HG02884 (cell line): Measurements from ENCODE around the gene DSCAM.
"Not testable (repeated sequence)": the region's sequence is repeated elsewhere in the genome, so short reads cannot be mapped to it uniquely, and the experiment has no call there.

Experiments used
- ATAC-seq: cut with Tn5 transposase; IDR thresholded peaks from one replicate; pipeline ENCODE4 v1.9.1; 2021; ENCODE audit warnings: mild to moderate bottlenecking, moderate library complexity; ENCODE audit not compliant: unreplicated experiment

Gene DSCAM

GRCh38 chr21:40074198-40074597, 772.8 kb downstream of the DSCAM start:
- ATAC-seq: no peak

DNA sequence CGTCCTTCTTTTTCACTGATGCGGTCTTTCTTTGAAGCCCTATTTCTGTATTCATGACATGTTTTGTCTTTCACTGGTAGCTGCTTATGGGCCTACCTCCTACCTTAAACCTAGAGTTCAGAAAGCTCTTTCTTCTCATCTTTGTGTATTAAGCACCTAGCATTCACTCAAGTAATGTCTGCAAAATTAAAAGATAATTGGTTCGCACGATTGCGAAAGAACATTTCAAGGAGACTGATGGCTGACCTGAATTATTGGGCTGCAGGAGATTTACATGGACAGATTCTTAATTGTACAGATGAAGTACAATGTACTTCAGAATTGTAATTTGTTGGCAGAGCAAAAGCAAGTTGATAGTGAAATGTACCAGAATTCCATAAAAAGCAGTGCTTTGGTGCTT, 773.3 kb downstream of the DSCAM start:
- ATAC-seq: no peak

- no peak for ATAC-seq
Observed at GRCh38 chr21:40070871-40071270, 776.1 kb downstream of the DSCAM start.

DNA sequence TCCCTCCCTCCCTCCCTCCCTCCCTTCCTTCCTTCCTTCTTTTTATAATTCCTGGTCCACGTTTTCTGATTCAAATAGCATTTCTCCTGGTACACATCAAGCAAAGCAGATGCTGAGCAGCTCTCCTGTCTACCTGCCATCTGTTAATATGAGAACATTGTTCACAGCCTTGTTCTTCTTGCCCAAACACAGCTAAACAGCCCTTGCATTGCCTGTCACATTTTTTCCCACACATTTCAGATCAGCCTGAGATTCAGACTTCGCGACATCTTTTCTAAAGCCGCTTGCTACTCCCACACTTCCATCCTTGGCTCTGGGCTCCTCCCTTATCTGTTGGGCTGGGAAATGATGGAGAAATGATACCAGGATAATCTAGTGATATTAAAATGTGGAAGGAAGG, 779.2 kb downstream of the DSCAM start:
- no peak for ATAC-seq

DNA sequence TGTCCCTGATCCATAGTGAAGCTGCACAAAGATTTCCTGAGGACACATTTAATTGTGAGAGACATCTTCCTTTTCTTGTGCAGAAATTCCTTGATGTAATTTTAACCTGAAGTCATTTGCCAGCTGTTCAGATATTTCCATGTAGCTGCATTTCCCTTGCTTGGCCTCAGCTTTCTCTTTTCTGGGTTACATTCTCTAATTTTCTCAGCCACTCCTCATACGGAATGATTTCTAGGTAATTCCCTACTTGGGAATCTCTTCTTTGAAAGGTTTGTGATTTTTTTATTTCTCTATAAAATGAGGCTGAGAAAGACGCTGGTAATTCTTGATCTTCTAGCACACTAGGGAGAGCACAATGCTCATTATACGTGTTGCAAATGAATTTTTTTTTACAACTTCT, 780.7 kb downstream of the DSCAM start:
- no peak for ATAC-seq

- no peak for ATAC-seq
Observed at GRCh38 chr21:40060083-40060677, 786.8 kb downstream of the DSCAM start.

DNA sequence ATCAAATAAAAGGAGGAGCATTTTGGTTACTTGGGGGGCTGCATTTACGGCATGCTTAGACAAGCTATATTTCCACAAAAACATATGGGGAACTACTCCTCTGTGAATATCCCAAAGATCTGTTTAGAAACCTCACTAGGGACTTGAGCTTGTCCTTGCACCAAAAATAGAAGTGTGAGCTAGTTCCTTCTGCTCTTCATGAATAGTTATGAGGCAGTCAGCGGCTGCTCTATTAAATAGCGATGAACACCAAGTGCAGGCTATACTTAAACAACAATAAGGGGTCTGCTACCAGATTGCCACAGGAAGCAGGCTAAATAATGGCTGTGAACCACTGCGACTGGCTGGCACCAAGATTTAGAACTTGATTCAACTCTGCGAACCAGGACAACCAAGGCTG, 789.6 kb downstream of the DSCAM start:
- no peak for ATAC-seq

DNA sequence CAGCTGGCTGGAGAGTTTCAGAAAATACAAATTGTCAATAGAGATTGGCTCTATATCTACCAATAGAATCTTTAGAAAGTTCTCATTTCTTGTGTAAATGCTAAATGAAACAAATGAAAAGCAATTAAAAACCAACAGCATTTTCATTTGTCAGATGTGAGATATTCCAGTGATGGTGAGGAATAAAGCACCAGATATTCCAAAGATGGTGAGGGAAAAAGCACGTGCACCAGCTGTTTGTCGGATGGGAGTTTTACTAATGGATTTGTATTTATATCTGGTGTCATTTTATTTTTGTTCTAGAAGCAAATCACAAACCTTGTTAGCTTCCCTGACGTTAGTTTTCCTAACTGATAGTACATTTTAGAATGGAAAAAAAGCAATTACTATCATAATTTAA, 790.9 kb downstream of the DSCAM start:
- no peak for ATAC-seq

DNA sequence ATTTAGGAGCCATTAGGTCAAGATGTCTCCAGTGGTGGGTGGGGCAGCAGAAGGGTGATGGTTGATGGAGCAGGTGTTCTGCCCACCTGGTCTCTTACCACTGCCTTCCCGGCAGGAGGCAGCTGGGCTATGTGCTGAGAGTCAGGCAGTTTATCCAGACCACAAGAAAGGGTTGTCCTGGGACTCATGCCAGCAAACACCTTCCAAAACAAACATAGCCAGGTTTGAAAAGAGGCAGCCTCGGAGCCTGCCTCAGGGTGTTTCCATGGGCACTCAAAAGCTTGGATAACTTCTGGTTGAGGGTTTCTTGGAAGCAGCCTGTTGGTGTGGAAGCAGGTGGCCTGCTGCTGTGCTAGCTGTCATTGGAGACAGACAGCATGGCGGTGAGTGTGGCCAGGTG, 792.6 kb downstream of the DSCAM start:
- no peak for ATAC-seq

- ATAC-seq: no peak
Observed at GRCh38 chr21:40053007-40053406, 794.0 kb downstream of the DSCAM start.

DNA sequence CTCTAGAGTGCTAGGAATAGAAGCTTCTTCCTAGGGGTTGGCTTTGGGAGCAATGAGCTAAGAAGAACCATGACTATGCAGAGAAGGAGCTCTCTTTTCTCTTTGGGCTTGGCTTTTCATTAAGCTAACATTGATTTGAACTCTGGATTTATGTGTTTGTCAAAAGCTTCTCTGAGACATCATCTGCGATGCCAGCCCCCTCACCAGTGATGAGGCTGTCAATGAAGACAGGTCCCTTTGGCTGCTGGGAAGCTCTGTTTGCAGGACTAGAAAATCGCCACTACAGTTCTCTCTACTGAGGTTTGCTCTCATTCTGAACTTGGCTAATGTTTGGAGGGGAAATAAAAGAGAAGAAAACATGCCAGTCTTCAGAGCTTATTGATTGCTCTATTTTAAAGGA, 794.7 kb downstream of the DSCAM start:
- no peak for ATAC-seq

- ATAC-seq: no peak
Observed at GRCh38 chr21:40051801-40052200, 795.2 kb downstream of the DSCAM start.

DNA sequence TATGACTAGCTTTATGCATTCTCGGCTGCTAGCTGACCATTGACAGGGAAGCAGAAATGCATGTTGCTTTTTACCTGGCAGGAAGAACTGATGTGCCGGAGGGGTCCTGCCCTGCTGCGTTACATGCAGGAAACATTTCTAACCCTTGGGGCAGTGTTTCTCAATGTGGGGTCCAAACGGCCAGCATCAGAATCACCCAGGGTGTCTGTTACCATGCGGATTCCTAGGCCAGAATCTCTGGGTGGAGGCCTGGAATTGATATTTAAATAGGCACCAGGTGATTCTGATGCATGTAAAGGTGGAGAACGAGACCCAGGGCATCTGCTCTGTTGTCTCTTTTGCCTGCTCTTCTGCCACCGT, 797.0 kb downstream of the DSCAM start:
- ATAC-seq: no peak

- ATAC-seq: no peak
Observed at GRCh38 chr21:40049031-40049930, 797.7 kb downstream of the DSCAM start.

DNA sequence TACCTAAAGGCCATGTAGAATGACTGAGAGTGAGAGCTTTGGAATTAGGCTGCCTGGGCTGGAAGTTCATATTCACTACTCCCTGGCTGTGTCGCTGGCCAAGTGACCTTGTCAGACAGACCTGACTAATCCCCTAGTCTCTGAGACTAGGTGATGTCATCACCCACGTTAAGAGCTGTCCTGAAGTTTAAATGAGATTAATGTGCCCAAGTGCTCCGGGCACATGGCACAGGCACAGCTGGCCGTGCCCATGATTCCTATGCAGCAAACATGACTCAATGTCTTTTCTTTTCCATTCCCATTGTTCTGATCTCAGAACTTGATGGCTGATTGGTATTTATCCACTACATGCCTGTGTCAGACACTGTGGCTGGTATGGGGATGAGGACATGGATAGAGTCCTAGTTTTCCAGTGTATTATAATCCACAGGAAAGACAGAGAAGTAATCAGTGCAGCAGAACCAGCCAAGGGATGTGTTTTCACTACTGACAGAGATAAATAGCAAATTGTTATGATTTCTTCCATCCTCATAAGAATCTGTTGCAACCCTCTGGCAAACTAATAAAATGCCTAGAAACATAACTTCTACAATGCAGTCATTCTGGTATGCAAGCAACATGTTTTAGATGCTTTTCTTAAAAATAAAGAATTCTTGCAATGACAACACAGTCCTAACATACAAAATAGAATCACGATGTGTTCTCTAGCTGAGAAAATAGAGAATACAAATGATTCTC, 798.8 kb downstream of the DSCAM start:
- ATAC-seq: no peak

DNA sequence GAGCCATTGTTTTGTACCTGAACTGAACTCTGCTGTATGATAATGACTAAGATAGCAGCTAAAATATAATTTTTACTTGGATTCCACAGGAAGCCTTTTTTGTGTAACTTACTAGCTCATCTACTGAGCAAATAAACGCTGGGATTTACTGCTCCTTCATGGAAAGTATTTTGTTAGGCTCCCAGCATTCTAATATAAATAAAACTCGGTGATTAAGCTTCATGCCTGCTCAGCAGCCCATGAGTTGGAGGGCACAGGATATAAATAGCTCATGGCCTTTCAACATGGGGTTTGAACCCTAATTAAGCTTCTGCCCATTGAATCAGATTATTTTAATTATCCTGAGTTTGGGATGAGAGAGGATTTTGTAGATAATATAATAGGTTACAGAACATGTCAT, 799.7 kb downstream of the DSCAM start:
- ATAC-seq: no peak

DNA sequence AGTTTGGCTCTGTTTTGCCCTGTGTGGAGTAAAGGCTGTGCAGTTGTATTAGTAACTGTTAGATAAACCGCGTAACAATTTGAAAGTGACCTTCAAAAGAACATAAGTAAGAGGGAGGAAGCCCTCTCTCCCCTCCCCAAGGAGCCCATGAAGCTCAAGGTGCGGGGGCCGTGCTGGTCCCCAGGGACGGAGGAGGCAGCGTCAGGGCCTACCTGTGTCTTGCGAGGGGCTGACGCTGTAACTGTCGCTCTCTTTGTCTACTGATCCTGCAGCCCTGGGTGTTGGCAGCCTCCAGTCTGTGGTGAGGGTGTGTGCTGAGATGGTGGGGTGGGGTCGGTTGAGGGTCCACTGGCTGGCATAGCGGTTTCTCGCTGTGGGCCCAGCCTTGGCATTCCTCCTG, 803.1 kb downstream of the DSCAM start:
- ATAC-seq: no peak

DNA sequence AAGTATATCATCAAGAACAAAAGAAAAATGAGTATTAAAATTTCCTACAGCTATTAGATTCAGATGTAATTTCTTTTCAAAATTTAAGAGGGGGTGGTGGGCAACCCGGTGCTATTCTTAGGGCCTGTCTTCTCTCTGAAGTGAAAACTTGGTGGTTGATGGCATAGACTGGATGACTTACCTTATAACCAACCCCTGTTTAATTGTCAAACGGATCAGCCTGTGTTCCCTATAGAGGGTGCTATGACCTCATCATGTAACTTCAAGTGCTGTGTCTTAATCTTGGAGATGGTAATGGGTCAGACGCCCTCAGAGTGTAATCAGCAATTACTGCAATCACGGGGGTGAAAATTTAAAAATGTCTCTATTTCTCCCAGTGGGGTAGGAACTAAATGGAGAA, 803.5 kb downstream of the DSCAM start:
- ATAC-seq: no peak

- no peak for ATAC-seq
Observed at GRCh38 chr21:40041446-40041845, 805.5 kb downstream of the DSCAM start.

DNA sequence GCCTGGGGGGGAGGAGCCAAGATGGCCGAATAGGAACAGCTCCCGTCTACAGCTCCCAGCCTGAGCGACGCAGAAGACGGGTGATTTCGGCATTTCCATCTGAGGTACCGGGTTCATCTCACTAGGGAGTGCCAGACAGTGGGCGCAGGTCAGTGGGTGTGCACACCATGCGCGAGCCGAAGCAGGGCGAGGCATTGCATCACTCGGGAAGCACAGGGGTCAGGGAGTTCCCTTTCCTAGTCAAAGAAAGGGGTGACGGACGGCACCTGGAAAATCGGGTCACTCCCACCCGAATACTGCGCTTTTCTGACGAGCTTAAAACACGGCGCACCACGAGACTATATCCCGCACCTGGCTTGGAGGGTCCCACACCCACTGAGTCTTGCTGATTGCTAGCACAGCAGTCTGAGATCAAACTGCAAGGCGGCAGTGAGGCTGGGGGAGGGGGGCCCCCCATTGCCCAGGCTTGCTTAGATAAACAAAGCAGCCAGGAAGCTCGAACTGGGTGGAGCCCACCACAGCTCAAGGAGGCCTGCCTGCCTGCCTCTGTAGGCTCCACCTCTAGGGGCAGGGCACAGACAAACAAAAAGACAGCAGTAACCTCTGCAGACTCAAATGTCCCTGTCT, 813.7 kb downstream of the DSCAM start:
- ATAC-seq: not testable (repeated sequence)

- no peak for ATAC-seq
Observed at GRCh38 chr21:40029888-40030287, 817.1 kb downstream of the DSCAM start.
